Measurements from ENCODE around the gene CFHR3.
"Not testable (repeated sequence)": the region's sequence is repeated elsewhere in the genome, so short reads cannot be mapped to it uniquely, and the experiment has no call there.

The CFHR3 gene

GRCh38 chr1:196773713-196774112 is 927 bp upstream of the CFHR3 start:
- no peak for TF ChIP-seq CTCF (IDR thresholded peaks at IDR 0.05)
- H3K4me3 ChIP-seq, result no peak overlapping the region
- H3K27ac ChIP-seq, result no peak overlapping the region
- DNase-seq (ENCODE audit: low spot score), result no peak

DNA sequence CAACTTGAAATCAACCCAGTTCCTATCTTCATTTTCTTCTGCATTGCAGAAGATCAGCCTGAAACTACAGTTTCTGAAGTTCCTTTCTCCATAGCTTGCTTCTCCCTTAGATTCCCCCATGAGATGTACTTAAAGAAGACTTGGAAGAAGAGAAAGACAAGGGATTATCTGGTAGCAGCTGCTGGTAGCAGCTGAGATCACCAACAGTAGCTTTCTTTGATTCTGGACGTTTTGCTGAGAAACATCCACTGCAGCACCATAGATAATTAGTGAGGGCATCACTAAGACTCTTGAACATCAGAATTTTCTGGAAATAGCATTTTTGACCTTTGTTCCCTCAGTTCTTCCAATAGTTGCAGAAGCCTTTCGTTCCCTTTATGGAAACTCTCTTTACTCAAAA is 465 bp upstream of the CFHR3 start:
- no peak for DNase-seq (ENCODE audit: low spot score)
- Histone ChIP-seq H3K27ac (no peak overlapping the region), H3K4me3 (no peak overlapping the region)
- TF ChIP-seq CTCF (IDR thresholded peaks at IDR 0.05), result no peak

DNA sequence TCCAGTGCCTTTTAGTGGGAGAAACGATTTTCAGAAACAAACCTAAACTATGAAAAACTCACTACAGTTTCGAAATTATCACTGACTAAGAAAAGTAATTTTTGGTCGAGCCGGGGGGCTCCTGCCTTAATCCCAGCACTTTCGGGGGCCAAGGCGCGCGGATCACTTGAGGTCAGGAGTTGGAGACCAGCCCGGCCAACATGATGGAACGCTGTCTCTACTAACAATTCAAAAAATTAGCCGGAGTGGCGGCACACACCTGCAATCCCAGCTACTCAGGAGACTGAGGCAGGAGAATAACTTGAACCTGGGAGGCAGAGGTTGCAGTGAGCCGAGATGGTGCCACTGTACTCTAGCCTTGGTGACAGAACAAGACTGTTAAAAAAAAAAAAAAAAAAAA is 3.0 kb downstream of the CFHR3 start:
- H3K27ac ChIP-seq, result no peak overlapping the region
- H3K4me3 ChIP-seq, result no peak overlapping the region
- no peak for TF ChIP-seq CTCF (IDR thresholded peaks at IDR 0.05)
- no peak for DNase-seq (ENCODE audit: low spot score)

- Histone ChIP-seq H3K4me3 (no peak overlapping the region), H3K27ac (no peak overlapping the region)
- TF ChIP-seq CTCF (IDR thresholded peaks at IDR 0.05), result no peak
- no peak for DNase-seq (ENCODE audit: low spot score)
Observed at GRCh38 chr1:196779093-196779492, 4.5 kb downstream of the CFHR3 start.

DNA sequence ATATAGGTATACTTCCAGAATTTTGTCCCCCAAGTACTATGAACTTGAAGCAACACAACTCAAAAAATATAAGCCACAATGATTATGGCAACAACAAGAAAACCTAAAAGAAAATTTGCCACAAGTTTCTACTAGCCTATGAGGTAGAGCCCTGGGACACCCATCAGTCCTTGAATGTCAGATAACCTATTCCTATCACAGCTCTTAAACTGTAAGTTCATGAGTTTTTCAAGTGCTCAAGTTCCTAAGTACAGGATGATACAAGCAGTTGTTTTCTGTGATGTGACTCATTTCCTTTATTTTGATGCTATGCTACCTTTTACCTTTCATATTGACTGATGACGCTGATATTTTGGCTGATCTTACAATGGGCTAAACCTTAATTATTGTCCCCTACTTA is 16.6 kb downstream of the CFHR3 start:
- H3K4me3 ChIP-seq, H3K27ac ChIP-seq: not testable (repeated sequence)

DNA sequence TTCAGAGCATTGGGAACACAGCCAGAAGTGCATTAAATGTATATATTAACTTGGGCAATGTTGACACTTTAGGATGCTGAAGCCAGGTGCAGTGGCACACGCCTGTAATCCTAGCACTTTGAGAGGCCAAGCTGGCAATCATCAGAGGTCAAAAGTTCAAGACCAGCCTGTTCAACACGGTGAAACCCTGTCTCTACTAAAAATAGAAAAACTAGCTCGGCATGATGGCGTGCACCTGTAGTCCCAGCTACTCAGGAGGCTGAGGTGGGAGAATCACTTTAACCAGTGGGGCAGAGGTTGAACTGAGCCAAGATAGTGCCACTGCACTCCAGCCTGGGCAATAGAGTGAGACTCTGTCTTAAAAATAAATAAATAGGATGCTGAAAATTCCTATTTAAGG is 19.5 kb downstream of the CFHR3 start:
- not testable (repeated sequence) for H3K27ac ChIP-seq; DNase-seq (ENCODE audit: low spot score); H3K4me3 ChIP-seq

More for the DNA sequence above, 16.6 kb downstream of the CFHR3 start:
- DNase-seq (ENCODE audit: low spot score), result not testable (repeated sequence)

- H3K4me3 ChIP-seq, result no peak overlapping the region
- TF ChIP-seq CTCF (IDR thresholded peaks at IDR 0.05), result no peak
- DNase-seq (ENCODE audit: low spot score), result no peak
Observed at GRCh38 chr1:196797891-196798290, 23.3 kb downstream of the CFHR3 start.

DNA sequence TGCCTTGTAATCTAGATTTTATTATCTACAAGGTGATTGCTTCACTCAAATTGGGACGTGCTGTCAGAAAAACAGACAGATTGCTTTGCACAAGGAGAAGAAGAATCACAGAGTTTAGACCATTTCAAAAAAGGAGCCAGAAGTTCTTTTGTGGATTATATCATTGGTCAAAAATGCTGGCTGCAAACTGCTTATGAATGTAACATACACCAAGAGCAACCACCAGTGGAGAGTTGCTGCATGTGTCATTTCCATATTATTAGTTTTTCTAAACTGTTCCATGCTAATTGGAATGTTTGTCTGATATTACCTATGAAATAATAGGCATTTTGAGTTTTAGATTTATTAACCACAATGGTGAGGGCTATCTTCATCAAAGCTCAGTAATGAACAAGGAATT is 27.3 kb downstream of the CFHR3 start:
- DNase-seq (ENCODE audit: low spot score); H3K27ac ChIP-seq; H3K4me3 ChIP-seq: not testable (repeated sequence)

More at GRCh38 chr1:196797891-196798290, 23.3 kb downstream of the CFHR3 start:
- no peak overlapping the region for H3K27ac ChIP-seq

DNA sequence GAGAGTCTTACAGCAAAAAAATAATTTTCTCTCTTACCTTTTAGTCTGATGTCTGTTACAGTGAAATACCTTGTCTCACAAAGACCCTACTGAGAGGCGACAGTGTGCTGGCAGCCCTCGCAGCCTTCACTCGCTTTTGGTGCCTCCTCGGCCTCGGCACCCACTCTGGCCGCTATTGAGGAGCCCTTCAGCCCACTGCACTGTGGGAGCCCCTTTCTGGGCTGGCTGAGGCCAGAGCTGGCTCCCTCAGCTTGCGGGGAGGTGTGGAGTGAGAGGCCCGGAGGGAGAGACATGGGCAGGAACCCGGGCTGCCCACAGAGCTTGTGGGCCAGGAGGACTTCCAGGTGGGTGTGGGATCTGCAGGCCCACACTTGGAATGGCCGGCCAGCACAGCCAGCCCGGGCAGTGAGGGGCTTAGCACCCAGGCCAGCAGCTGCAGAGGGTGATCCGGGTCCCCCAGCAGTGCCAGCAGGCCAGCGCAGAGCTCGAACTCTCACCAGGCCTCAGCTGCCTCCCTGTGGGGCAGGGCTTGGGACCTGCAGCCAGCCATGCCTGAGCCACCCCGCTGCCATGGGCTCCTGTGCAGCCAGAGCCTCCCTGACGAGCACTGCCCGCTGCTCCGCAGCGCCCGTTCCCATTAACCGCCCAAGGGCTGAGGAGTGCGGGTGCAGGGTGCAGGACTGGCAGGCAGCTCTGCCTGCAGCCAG is 34.0 kb downstream of the CFHR3 start:
- no peak overlapping the region for H3K27ac ChIP-seq
- no peak for TF ChIP-seq CTCF (IDR thresholded peaks at IDR 0.05)
- no peak overlapping the region for H3K4me3 ChIP-seq
- no peak for DNase-seq (ENCODE audit: low spot score)

- not testable (repeated sequence) for DNase-seq (ENCODE audit: low spot score); H3K27ac ChIP-seq
Observed at GRCh38 chr1:196817442-196817841, 42.8 kb downstream of the CFHR3 start.

GRCh38 chr1:196819531-196819930 is 44.9 kb downstream of the CFHR3 start, which contains the start of gene CFHR1:
TSS of gene CFHR1 (plus strand) at chr1:196819731. CDS start at chr1:196819845, 114 bp downstream.
- H3K27ac ChIP-seq, H3K4me3 ChIP-seq: not testable (repeated sequence)

More at GRCh38 chr1:196817442-196817841, 42.8 kb downstream of the CFHR3 start:
- not testable (repeated sequence) for H3K4me3 ChIP-seq

GRCh38 chr1:196827860-196828259 is 53.2 kb downstream of the CFHR3 start:
- H3K27ac ChIP-seq; DNase-seq (ENCODE audit: low spot score); H3K4me3 ChIP-seq: not testable (repeated sequence)

More at GRCh38 chr1:196819531-196819930, 44.9 kb downstream of the CFHR3 start, which contains the start of gene CFHR1:
- DNase-seq (ENCODE audit: low spot score), result not testable (repeated sequence)
